WERI-Rb-1 (cell line): ENCODE results near the gene ADGB.
"Not testable (repeated sequence)": the region's sequence is repeated elsewhere in the genome, so short reads cannot be mapped to it uniquely, and the experiment has no call there.

Source experiments
- DNase-seq: peaks from one replicate; pipeline ENCODE4 v3.0.0-alpha.2; 2020
- H3K27ac ChIP-seq: fragments of 250-450 bp; sonication (Bioruptor Pico); 2 replicates; pipeline ENCODE4 v1.5.1; 2020; ENCODE audit warnings: mild to moderate bottlenecking, moderate library complexity
- H3K27me3 ChIP-seq: fragments of 250-450 bp; sonication (Bioruptor Pico); 2 replicates; pipeline ENCODE4 v1.5.1; 2021; ENCODE audit warnings: mild to moderate bottlenecking, low read depth, moderate library complexity; ENCODE audit not compliant: insufficient read depth, severe bottlenecking
- H3K36me3 ChIP-seq: fragments of 250-450 bp; sonication (Bioruptor Pico); 2 replicates; pipeline ENCODE4 v1.5.1; 2020; ENCODE audit warnings: mild to moderate bottlenecking, moderate library complexity
- H3K4me3 ChIP-seq: 2 replicates; pipeline ENCODE4 v1.5.1; 2011; ENCODE audit warnings: low read depth, mild to moderate bottlenecking, control low read depth, low read length
- H3K9me3 ChIP-seq: fragments of 250-450 bp; sonication (Bioruptor Pico); 2 replicates; pipeline ENCODE4 v1.5.1; 2021; ENCODE audit warnings: mild to moderate bottlenecking, moderate library complexity; ENCODE audit not compliant: severe bottlenecking
- CTCF ChIP-seq: IDR thresholded peaks from 2 replicates; pipeline ENCODE4 v1.5.1; 2011; ENCODE audit warnings: low read depth, mild to moderate bottlenecking, control low read depth, inconsistent platforms, low read length

Gene ADGB

GRCh38 chr6:146840641-146841040 is 241.9 kb downstream of the ADGB start:
- H3K36me3 ChIP-seq, result no peaks in the 10 kb centered on the region
- H3K27ac ChIP-seq, result no peak overlapping the region
- H3K27me3 ChIP-seq, result no peaks in the 10 kb centered on the region
- H3K9me3 ChIP-seq, result no peaks in the 10 kb centered on the region
- no peak overlapping the region for H3K4me3 ChIP-seq
- no peak for TF ChIP-seq CTCF
- no peak for DNase-seq

GRCh38 chr6:146847426-146847825 is 248.7 kb downstream of the ADGB start:
- DNase-seq, result no peak
- H3K27me3 ChIP-seq, result no peaks in the 10 kb centered on the region
- H3K9me3 ChIP-seq, result no peaks in the 10 kb centered on the region
- no peak overlapping the region for H3K27ac ChIP-seq
- H3K4me3 ChIP-seq, result no peak overlapping the region
- TF ChIP-seq CTCF, result no peak
- H3K36me3 ChIP-seq, result no peaks in the 10 kb centered on the region

- Histone ChIP-seq H3K27me3 (no peaks in the 10 kb centered on the region), H3K4me3 (no peak overlapping the region), H3K27ac (no peak overlapping the region), H3K36me3 (no peaks in the 10 kb centered on the region), H3K9me3 (no peaks in the 10 kb centered on the region)
- TF ChIP-seq CTCF, result no peak
- DNase-seq, result no peak
Observed at GRCh38 chr6:146850238-146850896, 251.6 kb downstream of the ADGB start.

- Histone ChIP-seq H3K36me3 (no peaks in the 10 kb centered on the region), H3K9me3 (no peaks in the 10 kb centered on the region), H3K27ac (no peak overlapping the region), H3K4me3 (no peak overlapping the region), H3K27me3 (no peaks in the 10 kb centered on the region)
- DNase-seq, result no peak
- no peak for TF ChIP-seq CTCF
Observed at GRCh38 chr6:146850981-146851380, 252.2 kb downstream of the ADGB start.

- no peaks in the 10 kb centered on the region for H3K27me3 ChIP-seq
- no peak overlapping the region for H3K27ac ChIP-seq
- no peak for DNase-seq
- H3K9me3 ChIP-seq, result no peaks in the 10 kb centered on the region
- no peaks in the 10 kb centered on the region for H3K36me3 ChIP-seq
- no peak overlapping the region for H3K4me3 ChIP-seq
- TF ChIP-seq CTCF, result no peak
Observed at GRCh38 chr6:146851837-146852236, 253.1 kb downstream of the ADGB start.

- not testable (repeated sequence) for H3K9me3 ChIP-seq, H3K27me3 ChIP-seq, H3K4me3 ChIP-seq, DNase-seq, H3K36me3 ChIP-seq, H3K27ac ChIP-seq
Observed at GRCh38 chr6:146854521-146855255, 255.9 kb downstream of the ADGB start.
